ENCODE measurements around the gene KRTAP16-1.

- TF ChIP-seq, protein P1, sequence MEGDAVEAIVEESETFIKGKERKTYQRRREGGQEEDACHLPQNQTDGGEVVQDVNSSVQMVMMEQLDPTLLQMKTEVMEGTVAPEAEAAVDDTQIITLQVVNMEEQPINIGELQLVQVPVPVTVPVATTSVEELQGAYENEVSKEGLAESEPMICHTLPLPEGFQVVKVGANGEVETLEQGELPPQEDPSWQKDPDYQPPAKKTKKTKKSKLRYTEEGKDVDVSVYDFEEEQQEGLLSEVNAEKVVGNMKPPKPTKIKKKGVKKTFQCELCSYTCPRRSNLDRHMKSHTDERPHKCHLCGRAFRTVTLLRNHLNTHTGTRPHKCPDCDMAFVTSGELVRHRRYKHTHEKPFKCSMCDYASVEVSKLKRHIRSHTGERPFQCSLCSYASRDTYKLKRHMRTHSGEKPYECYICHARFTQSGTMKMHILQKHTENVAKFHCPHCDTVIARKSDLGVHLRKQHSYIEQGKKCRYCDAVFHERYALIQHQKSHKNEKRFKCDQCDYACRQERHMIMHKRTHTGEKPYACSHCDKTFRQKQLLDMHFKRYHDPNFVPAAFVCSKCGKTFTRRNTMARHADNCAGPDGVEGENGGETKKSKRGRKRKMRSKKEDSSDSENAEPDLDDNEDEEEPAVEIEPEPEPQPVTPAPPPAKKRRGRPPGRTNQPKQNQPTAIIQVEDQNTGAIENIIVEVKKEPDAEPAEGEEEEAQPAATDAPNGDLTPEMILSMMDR (optimal IDR thresholded peaks at IDR 0.05 in 1 of 3, IDR thresholded peaks at IDR 0.05 in 1 of 3, conservative IDR thresholded peaks at IDR 0.05 in 1 of 3; ENCODE audit: extremely low read depth in 1 of 3, insufficient read depth in 2 of 3, low read length in 3 of 3): no peak
- TF ChIP-seq EZH2 (IDR thresholded peaks at IDR 0.05; ENCODE audit: low read length): no peak
Observed at GRCh38 chr17:41308251-41308917, 725 bp downstream of the KRTAP16-1 start.

All from keratinocyte (primary cell).